Neutrophil (primary cell): ENCODE results near the gene YY1.

Source experiments
- H3K27ac ChIP-seq: fragments of 200-600 bp; sonication (generic); 2 replicates; pipeline ENCODE4 v1.5.1; 2016; ENCODE audit warnings: mild to moderate bottlenecking, moderate library complexity
- H3K27me3 ChIP-seq: fragments of 200-600 bp; sonication (generic); 2 replicates; pipeline ENCODE4 v1.6.0; 2016; ENCODE audit warnings: mild to moderate bottlenecking
- H3K36me3 ChIP-seq: fragments of 200-600 bp; sonication (generic); 2 replicates; pipeline ENCODE4 v1.5.1; 2017
- H3K4me1 ChIP-seq, 2 experiments: fragments of 200-600 bp in 1 of 2; sonication (generic) in 1 of 2; 1 replicate in 1 of 2; 2 replicates in 1 of 2; pipeline versions ENCODE4 v1.5.1 to v1.6.1; 2013 to 2016; ENCODE audit warnings: low read depth in 1 of 2, low read length in 1 of 2, mild to moderate bottlenecking in 1 of 2, moderate library complexity in 1 of 2; ENCODE audit not compliant: control insufficient read depth in 1 of 2, insufficient read depth in 1 of 2
- H3K4me3 ChIP-seq, 2 experiments: fragments of 200-600 bp in 1 of 2; sonication (generic) in 1 of 2; 1 replicate in 1 of 2; 2 replicates in 1 of 2; pipeline ENCODE4 v1.5.1; 2013 to 2016; ENCODE audit warnings: low read depth in 1 of 2, low read length in 1 of 2, mild to moderate bottlenecking in 1 of 2, moderate library complexity in 1 of 2
- H3K9me3 ChIP-seq: fragments of 200-600 bp; sonication (generic); 2 replicates; pipeline ENCODE4 v1.5.1; 2016
- CTCF ChIP-seq: fragments of 200-600 bp; sonication (generic); IDR thresholded peaks from 2 replicates; pipeline ENCODE4 v1.5.1; 2016; ENCODE audit warnings: antibody characterized with exemption

YY1 gene

GRCh38 chr14:100271247-100271939 lies 32.4 kb downstream of the YY1 start:
- no peaks in the 10 kb centered on the region for H3K9me3 ChIP-seq
- H3K27ac ChIP-seq: no peak overlapping the region
- peaks cover 0 to 11% of the 10 kb centered on the region in 2 experiments for H3K4me1 ChIP-seq
- TF ChIP-seq CTCF: no peak
- H3K36me3 ChIP-seq: peaks cover 11% of the 10 kb centered on the region
- H3K4me3 ChIP-seq: no peak overlapping the region
- H3K27me3 ChIP-seq: no peaks in the 10 kb centered on the region

GRCh38 chr14:100274250-100274649 lies 35.3 kb downstream of the YY1 start:
- peaks cover 13% of the 10 kb centered on the region for H3K36me3 ChIP-seq
- no peak overlapping the region for H3K27ac ChIP-seq
- peaks cover 11 to 17% of the 10 kb centered on the region in 2 experiments for H3K4me1 ChIP-seq
- no peaks in the 10 kb centered on the region for H3K9me3 ChIP-seq
- TF ChIP-seq CTCF: no peak
- no peak overlapping the region for H3K4me3 ChIP-seq
- H3K27me3 ChIP-seq: no peaks in the 10 kb centered on the region

GRCh38 chr14:100275214-100275613 lies 36.3 kb downstream of the YY1 start:
- peak overlapping the region; percentile 28 for H3K27ac ChIP-seq

GRCh38 chr14:100278702-100279101 lies 39.8 kb downstream of the YY1 start:
- Histone ChIP-seq H3K36me3 (peaks cover 19% of the 10 kb centered on the region), H3K4me1 (peaks cover 13 to 18% of the 10 kb centered on the region in 2 experiments), H3K4me3 (no peak overlapping the region), H3K27ac (peak overlapping the region; percentile 64), H3K27me3 (no peaks in the 10 kb centered on the region), H3K9me3 (no peaks in the 10 kb centered on the region)
- TF ChIP-seq CTCF: no peak

More at GRCh38 chr14:100275214-100275613, 36.3 kb downstream of the YY1 start:
- Histone ChIP-seq H3K27me3 (no peaks in the 10 kb centered on the region), H3K4me1 (peaks cover 13 to 18% of the 10 kb centered on the region in 2 experiments), H3K9me3 (no peaks in the 10 kb centered on the region), H3K36me3 (peaks cover 13% of the 10 kb centered on the region), H3K4me3 (no peak overlapping the region)
- no peak for TF ChIP-seq CTCF

- Histone ChIP-seq H3K27ac (peak overlapping the region; percentile 64), H3K4me3 (no peak overlapping the region), H3K36me3 (peaks cover 19% of the 10 kb centered on the region), H3K9me3 (no peaks in the 10 kb centered on the region), H3K4me1 (peaks cover 13 to 18% of the 10 kb centered on the region in 2 experiments), H3K27me3 (no peaks in the 10 kb centered on the region)
- no peak for TF ChIP-seq CTCF
Measured at GRCh38 chr14:100279133-100279532, 40.2 kb downstream of the YY1 start.
